HG03060 (cell line): ENCODE measurements around the gene NFASC.

Experiments
- ATAC-seq: cut with Tn5 transposase; IDR thresholded peaks from one replicate; pipeline ENCODE4 v1.9.1; 2021; ENCODE audit warnings: low read depth, moderate number of reproducible peaks; ENCODE audit not compliant: unreplicated experiment

The NFASC gene

GRCh38 chr1:204885288-204885711 lies 14.6 kb downstream of the NFASC start:
- ATAC-seq = no peak

DNA sequence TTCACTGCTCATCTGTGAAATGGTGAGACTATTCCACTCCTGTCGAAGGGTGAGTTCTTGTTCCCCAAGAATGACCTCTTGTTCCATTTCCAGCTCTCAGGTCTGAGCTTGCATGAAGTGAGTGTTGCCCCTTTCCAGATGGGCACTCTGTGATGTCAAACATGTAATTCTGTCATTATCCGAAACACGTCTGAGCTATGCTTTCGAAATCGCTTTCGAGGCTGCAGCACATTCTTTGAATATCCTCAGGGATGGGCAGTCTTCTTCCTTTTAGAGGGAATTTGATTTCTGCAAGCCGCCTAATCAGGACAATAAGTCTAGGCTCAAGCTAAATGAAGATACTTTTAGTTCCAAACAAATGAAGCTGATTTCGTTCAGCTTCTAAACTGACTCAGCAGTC lies 15.1 kb downstream of the NFASC start:
- no peak for ATAC-seq

DNA sequence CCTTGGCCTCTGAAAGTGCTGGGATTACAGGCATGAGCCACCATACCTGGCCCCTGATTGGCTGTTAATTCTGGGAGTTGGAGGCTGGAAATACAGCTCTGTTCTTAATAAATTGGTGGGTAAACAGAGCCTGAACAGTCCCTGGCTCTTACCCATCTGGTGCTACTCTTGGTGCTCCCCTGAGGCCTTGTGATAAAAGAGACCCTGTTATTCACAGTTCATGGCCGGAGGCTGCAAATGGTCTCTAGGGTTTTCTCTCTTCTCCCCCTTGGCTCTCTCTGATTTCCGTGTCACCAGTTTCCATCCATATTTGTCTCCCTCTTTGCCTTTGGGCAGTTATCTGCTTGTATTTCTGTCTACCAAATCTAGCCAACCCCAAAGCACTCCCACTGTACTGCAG lies 17.2 kb downstream of the NFASC start:
- ATAC-seq = no peak

DNA sequence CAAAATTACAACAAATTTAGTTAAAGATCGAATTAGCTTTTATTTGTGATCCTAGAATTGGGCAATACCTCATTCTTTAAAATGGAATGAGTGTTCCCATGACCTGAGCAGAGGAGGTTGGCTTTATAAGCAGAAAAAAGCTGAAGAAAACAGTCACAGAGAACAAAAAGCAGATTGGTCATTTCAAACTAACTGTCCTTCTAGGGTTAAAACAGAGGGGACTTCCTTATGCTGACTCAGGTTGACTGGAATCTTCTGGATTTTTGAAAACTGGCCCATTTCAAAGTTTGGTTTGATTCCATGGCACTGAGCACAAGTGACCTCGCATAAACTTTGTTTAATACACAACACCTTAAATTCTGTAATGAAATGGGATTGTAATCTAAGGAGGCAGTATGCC lies 17.6 kb downstream of the NFASC start:
- ATAC-seq = no peak

DNA sequence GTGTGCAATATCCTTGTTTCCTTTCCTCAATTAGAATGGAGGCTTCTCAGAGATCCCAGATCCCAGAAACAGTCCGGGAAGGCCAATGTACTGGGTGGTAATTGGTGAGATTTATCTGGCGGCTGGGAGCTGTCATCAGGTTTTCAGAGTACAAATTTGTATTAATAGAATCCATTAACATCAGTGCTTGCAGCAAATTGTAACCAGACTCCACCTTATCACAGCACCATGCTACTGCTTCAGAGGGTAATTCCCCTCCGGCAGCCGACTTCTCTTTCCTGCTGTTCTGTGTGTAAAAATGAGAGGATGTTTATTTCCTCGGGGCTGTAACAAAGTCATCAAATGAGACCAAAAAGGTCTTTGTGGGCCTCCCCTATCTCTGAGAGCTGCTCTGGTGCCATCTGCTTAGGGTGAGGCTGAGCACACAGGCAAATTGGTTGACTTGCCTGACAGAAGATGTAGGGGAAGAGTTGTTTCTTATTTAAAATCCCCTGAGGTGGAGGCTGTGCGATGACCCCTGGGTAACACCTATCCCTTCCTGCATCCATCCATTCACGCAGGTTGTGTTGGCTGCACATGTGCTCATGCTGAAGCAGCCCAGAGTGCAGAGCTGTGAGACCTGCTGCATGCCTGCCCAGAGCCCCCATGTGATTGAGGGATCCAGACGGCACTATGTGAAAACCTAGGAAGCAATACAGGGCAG lies 19.2 kb downstream of the NFASC start:
- ATAC-seq = no peak

DNA sequence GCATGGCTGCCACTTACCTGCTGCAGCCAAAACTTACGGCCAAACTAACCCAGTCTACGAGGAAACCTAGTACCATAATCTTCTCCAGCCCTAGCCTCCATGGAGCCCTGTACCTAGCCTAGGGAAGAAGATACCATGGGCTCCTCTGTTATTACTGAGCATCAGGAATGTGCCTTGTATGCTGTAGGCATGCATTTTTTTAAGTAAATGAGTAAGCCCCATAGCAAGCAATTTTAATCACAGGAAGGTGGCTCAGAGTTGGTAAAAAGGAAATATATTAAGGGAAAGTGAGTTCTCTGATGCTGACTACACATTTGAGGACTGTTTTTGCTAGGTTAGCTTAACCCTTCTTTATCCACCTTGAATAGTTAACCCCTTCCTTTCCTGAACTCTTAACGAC lies 21.2 kb downstream of the NFASC start:
- no peak for ATAC-seq

DNA sequence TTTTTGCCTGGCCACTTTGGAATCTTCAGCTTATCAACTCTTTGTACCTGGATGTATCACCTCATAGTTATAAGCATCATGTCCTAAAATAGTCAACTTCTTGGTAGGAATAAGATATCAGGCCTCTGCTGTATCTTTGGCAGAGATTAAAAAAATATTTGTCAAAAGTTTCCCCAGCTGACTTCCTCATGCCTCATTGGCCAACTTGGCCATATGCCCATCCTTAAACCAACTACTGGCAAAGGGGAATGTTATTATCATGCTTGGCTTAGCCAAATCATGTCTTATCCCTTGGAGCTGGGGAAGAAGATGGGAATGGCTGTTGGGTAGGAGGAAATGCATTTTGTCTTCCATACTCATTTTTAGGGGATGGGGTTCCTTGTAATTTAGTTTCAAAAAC lies 23.4 kb downstream of the NFASC start:
- no peak for ATAC-seq

DNA sequence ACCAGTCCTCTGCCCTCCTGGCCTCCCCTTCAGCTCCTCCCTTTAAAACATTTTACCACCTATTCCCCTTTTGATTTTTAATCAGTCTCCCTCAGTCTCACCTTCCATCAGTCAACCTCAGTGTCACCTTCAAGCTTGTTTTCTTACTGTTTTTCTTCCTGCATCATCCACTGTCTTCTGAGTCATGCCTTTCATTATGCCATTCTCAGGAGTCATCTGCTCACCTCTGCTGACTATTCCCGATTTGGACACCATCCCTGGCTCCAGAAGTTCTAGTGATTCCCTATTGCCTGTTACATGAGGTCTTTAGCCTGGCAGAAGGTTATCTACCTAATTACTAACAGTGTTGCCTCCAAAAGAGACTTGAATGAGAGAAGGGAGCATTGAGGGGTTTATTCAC lies 23.9 kb downstream of the NFASC start:
- ATAC-seq = no peak

DNA sequence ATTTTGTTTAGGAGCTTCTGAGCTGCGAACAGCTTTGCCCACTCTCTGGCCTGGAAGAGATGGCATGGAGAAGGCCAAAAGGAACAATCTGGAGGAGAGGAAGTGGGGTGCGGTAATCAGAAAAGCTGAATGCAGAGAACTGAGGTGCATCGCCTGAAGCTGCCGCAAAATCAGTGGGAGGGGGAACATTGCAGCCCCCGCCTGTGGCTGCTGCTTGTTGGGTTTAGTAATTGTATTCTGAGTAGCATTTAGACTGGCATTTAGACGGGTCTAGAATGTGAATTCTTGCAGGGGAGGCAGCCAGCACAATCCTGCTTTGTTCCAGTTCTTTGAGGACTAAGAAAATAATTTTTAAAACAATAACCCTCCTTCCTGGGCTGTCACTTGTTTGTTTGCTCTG lies 25.4 kb downstream of the NFASC start:
- ATAC-seq = no peak

DNA sequence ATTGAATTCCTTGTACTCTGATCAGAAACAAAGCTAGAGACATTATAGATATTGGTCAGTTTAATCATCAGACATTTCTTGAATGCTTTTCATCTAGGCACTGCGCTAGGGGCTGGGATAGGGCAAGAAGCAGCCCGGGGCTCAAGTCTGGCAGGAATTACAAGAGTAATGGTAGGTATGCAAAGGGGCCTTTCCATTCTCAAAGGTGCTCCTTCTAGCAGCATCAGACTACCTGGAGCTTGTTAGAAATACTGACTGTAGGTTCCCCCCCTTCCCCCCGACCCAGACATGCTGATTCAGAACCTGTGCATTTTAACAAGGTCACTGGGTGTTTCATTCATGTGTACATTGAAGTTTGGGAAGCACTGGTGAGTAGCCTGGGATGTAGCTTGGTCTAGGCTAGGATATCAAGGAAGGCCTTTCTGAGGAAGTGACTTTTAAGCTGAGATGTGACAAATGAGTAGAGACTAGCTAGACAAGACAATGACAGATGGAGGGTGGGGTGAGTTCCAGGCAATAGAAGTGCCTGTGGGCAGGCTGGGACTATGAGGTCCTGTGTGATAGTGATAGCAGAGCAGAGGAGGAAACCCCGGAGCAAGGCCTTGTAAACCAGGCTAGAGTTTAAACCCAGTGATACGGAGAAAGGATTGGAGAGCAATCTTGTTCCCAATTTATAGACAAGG lies 26.3 kb downstream of the NFASC start:
- no peak for ATAC-seq

- no peak for ATAC-seq
Measured at GRCh38 chr1:204900721-204901120, 30.1 kb downstream of the NFASC start.

DNA sequence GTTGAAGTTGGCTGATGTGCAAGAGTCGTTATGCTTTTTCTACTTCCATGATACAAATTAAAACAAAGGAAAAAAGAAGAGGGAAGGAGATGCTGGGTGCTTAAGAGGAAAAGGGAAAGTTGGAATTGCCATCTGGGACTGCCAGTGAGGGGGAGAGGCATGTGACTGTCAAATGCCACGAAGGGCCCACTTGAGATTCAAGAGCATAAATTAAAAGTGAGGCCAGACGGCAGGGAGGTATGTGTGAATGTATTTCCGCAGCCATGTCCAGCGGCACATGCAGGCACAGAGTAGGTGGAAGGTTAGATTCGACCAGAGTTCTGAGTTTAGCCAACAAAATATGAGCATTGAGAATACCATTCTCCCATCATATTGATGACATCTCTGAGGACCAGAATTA lies 32.0 kb downstream of the NFASC start:
- no peak for ATAC-seq

GRCh38 chr1:204904228-204904810 lies 33.7 kb downstream of the NFASC start:
- ATAC-seq = no peak

DNA sequence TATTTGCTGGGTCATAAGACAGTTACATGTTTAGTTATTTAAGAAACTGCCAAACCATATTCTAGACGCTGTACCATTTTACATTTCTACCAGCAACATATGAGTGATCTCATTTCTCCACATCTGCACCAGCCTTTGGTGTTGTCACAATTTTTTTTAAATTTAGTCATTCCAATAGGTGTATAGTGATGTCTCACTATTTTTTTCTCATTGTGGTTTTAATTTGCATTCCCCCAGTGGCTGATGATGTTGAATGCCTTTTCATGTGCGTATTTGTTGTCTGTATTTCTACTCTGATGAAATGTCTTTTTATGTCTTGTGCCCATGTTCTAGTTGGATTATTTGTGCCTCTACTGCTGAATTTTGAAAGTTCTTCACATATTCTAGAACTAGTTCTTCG lies 38.4 kb downstream of the NFASC start:
- ATAC-seq = no peak

GRCh38 chr1:204915861-204916495 lies 45.3 kb downstream of the NFASC start:
- ATAC-seq = no peak

DNA sequence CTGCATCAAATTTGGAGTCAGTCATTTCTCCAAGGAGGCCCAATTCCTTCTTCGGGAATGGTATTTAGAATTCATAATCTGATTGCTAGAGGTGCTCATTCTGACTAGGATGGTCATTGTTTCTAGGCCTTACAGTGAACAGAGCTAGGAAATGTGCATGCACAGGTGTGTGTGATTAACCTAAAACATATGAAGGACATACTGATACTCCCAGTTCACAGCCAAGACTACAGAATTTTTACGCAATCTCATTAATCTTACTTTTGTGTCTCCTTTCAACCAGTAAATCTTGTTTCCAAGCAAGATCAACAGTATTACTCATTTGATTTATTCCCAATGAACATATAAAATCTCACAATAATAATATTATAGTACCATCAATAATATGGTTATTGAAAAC lies 47.1 kb downstream of the NFASC start:
- no peak for ATAC-seq

DNA sequence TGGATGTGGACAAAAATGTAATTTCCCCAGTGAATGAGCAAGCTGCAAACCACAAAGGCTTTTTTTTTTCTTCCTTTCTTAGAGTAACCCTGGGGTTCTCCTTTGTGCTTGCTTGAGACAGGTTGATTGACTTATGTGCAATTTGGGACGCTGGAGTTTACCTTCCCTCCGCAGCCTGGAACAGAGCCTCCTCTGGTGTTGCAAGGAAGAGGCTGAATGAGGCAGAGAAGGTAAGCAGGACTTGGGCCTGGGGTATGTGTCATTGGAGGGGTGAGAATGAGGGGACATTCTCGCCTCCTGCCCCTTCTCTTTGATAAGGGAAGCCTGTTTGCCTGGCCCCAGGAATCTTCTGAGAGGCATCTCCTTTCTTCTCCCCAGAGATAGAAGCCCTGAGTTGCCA lies 49.8 kb downstream of the NFASC start:
- no peak for ATAC-seq

DNA sequence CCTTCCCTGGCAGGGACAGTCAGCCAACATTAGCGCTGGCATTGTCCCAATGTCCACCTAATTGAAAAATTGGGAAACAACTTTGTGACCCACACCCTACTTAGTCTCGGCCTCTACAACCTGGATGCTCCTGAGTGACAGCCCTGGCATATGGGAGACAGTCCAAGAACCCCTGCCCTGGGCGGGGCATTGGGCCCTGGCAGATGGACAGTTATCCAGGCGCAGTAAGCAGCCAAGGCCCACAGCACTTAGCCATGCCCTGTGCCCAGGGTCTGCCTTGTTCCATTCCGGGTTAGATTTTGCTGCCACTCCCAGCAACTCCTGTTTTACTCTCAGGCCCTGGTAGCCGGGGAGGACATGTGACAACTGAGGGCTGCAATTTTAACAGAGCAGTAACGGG lies 50.3 kb downstream of the NFASC start:
- ATAC-seq = no peak

DNA sequence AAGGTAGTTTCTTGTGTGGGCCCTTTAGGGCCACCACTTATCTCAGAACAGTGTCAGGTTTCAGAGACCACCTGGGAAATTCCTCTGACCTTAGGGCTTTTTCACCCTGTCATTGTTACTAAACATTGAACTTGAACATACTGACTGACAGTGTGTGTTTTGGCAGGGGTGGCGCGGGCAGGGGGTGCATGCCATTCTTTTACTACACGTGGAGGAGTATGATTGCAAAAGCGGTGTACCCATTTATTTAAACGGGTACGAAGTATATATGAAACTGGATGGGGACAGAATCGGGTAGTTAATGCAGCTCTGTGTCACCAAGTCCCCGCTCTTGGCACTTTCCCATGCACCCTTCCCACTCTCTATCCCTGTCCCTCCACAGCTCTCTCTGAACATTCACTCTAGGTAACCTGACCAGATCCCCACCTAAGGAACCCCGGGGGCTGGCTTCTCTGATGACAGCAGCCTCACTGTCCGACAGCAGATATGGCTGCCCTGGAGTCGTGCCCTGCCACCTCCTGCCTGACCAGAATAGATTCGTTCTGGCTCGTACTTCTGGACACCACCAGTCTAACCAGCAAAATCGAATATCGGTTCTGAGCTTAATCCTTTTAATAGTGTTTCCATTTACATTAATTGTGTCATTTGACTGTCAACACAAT lies 51.3 kb downstream of the NFASC start:
- ATAC-seq = no peak

- no peak for ATAC-seq
Measured at GRCh38 chr1:204923201-204923600, 52.5 kb downstream of the NFASC start.

- no peak for ATAC-seq
Measured at GRCh38 chr1:204923626-204924012, 53.0 kb downstream of the NFASC start.
